Neuronal stem cell (in vitro differentiated cells): Measurements from ENCODE around the gene KLHL2.

Experiments
- DNase-seq: peaks from one replicate; pipeline ENCODE4 v3.0.0-alpha.2; 2013; ENCODE audit warnings: low spot score
- H2AFZ ChIP-seq: one replicate; pipeline ENCODE4 v1.6.1; 2013; ENCODE audit warnings: mild to moderate bottlenecking, low read length, inconsistent platforms
- H2AK5ac ChIP-seq: 2 replicates; pipeline ENCODE4 v1.6.1; 2013; ENCODE audit warnings: low read depth, mild to moderate bottlenecking, inconsistent platforms, low read length, moderate library complexity, mixed read lengths
- H2BK120ac ChIP-seq: 2 replicates; pipeline ENCODE4 v1.6.1; 2013; ENCODE audit warnings: low read depth, mild to moderate bottlenecking, inconsistent platforms, low read length, moderate library complexity, mixed read lengths
- H2BK12ac ChIP-seq: one replicate; pipeline ENCODE4 v1.6.1; 2013; ENCODE audit warnings: low read length, inconsistent platforms
- H2BK15ac ChIP-seq: 2 replicates; pipeline ENCODE4 v1.6.1; 2013; ENCODE audit warnings: mild to moderate bottlenecking, low read length, inconsistent platforms, mixed read lengths
- H2BK5ac ChIP-seq: one replicate; pipeline ENCODE4 v1.6.1; 2013; ENCODE audit warnings: inconsistent platforms, mild to moderate bottlenecking, low read length, moderate library complexity
- H3K14ac ChIP-seq: one replicate; pipeline ENCODE4 v1.6.1; 2013; ENCODE audit warnings: low read length, inconsistent platforms
- H3K18ac ChIP-seq: 2 replicates; pipeline ENCODE4 v1.6.1; 2013; ENCODE audit warnings: low read length, inconsistent platforms
- H3K23ac ChIP-seq: 2 replicates; pipeline ENCODE4 v1.6.1; 2013; ENCODE audit warnings: low read depth, mild to moderate bottlenecking, mixed read lengths, low read length, inconsistent platforms; ENCODE audit not compliant: poor library complexity
- H3K27ac ChIP-seq: replicated peaks from 3 replicates; pipeline ENCODE4 v1.5.1; 2013; ENCODE audit warnings: low read length, inconsistent platforms
- H3K27me3 ChIP-seq, 3 experiments: 2 replicates each; pipeline ENCODE4 v1.6.1; 2013; ENCODE audit warnings: low read length in 3 of 3, mild to moderate bottlenecking in 2 of 3, inconsistent platforms in 1 of 3, low read depth in 1 of 3, mixed read lengths in 1 of 3, moderate library complexity in 1 of 3; ENCODE audit not compliant: control insufficient read depth in 3 of 3, insufficient read depth in 3 of 3
- H3K36me3 ChIP-seq, 2 donors: replicated peaks in 1 of 2; 2 replicates each; pipeline ENCODE4 v1.6.1; 2013; ENCODE audit warnings: low read length in 2 of 2; ENCODE audit not compliant: control insufficient read depth in 2 of 2, insufficient read depth in 2 of 2
- H3K4ac ChIP-seq: 2 replicates; pipeline ENCODE4 v1.6.1; 2013; ENCODE audit warnings: inconsistent platforms, mild to moderate bottlenecking, low read length, moderate library complexity
- H3K4me1 ChIP-seq, 2 donors: 1 replicate in 1 of 2; 2 replicates in 1 of 2; pipeline ENCODE4 v1.6.1; 2013; ENCODE audit warnings: low read length in 2 of 2, low read depth in 1 of 2; ENCODE audit not compliant: control insufficient read depth in 2 of 2, insufficient read depth in 1 of 2
- H3K4me2 ChIP-seq: one replicate; pipeline ENCODE4 v1.6.1; 2013; ENCODE audit warnings: mild to moderate bottlenecking, low read length, inconsistent platforms; ENCODE audit not compliant: insufficient read depth, poor library complexity, severe bottlenecking
- H3K4me3 ChIP-seq, 2 donors: 2 replicates each; pipeline ENCODE4 v1.5.1; 2013; ENCODE audit warnings: low read length in 2 of 2, mild to moderate bottlenecking in 2 of 2, inconsistent platforms in 1 of 2, moderate library complexity in 1 of 2
- H3K79me1 ChIP-seq: one replicate; pipeline ENCODE4 v1.6.1; 2013; ENCODE audit warnings: low read depth, mild to moderate bottlenecking, inconsistent platforms, low read length, moderate library complexity
- H3K9ac ChIP-seq: one replicate; pipeline ENCODE4 v1.6.1; 2013; ENCODE audit warnings: mild to moderate bottlenecking, low read depth, low read length, inconsistent platforms; ENCODE audit not compliant: poor library complexity
- H3K9me3 ChIP-seq, 2 donors: replicated peaks in 1 of 2; 2 replicates each; pipeline versions ENCODE3 to v1.6.1; 2013; ENCODE audit warnings: low read length in 2 of 2, mild to moderate bottlenecking in 2 of 2, inconsistent platforms in 1 of 2, low read depth in 1 of 2, mixed read lengths in 1 of 2, moderate library complexity in 1 of 2; ENCODE audit not compliant: control insufficient read depth in 2 of 2, insufficient read depth in 1 of 2
- H4K8ac ChIP-seq: one replicate; pipeline ENCODE4 v1.6.1; 2013; ENCODE audit warnings: low read depth, mild to moderate bottlenecking, inconsistent platforms, low read length, moderate library complexity
- H4K91ac ChIP-seq: one replicate; pipeline ENCODE4 v1.6.1; 2013; ENCODE audit warnings: low read length, low read depth, mild to moderate bottlenecking, inconsistent platforms; ENCODE audit not compliant: poor library complexity
- WGBS, 2 donors: extraction: QIAGEN DNeasy Blood & Tissue Kit; methylation state at CpG; one replicate each; pipeline ENCODE4 v1.1.7; 2013; ENCODE audit warnings: missing lambda C conversion rate in 2 of 2, mixed read lengths in 1 of 2; ENCODE audit not compliant: insufficient read length in 2 of 2, insufficient replicate concordance in 1 of 2; ENCODE audit errors: extremely low coverage in 2 of 2; 5-methylcytosine and 5-hydroxymethylcytosine counted together

Gene KLHL2

DNA sequence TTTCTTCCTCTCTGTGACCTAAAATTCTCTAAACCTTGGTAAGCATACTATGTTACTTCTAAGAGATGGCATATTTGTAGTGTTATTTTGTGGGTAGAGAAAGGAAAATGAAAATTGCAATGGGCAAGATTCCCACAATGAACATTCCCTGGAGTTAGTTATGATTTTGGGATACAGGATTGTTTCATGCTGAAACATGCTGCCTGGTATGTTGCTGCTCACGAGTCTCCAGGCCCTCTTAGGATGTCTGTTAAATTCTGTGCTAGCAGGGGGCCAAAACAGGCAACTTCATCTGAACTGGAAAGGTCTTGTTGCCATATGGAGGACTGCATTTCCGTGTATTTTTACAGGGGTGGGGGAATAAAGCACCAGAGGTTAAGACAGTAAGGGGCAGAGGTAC lies 101.2 kb downstream of the KLHL2 start:
- no peak overlapping the region for H2BK15ac ChIP-seq
- DNase-seq: no peak
- no peak overlapping the region for H2AFZ ChIP-seq
- H3K23ac ChIP-seq: no peak overlapping the region
- H3K9me3 ChIP-seq: peaks cover 0 to 10% of the 10 kb centered on the region in 2 donors
- no peaks in the 10 kb centered on the region for H3K79me1 ChIP-seq
- H2AK5ac ChIP-seq: no peak overlapping the region
- no peak overlapping the region for H3K18ac ChIP-seq
- no peaks in the 10 kb centered on the region for H3K4me1 ChIP-seq
- H3K4me3 ChIP-seq: no peak overlapping the region
- H3K9ac ChIP-seq: no peak overlapping the region
- no peak overlapping the region for H3K4me2 ChIP-seq
- no peak overlapping the region for H4K8ac ChIP-seq
- no peak overlapping the region for H3K4ac ChIP-seq
- no peak overlapping the region for H2BK12ac ChIP-seq
- H3K14ac ChIP-seq: no peak overlapping the region
- no peak overlapping the region for H2BK5ac ChIP-seq
- no CpG with 5 or more reads among the region's 2 CpGs for WGBS, 2 donors
- no peak overlapping the region for H2BK120ac ChIP-seq
- peaks cover 3 to 28% of the 10 kb centered on the region in 2 donors for H3K36me3 ChIP-seq
- H3K27me3 ChIP-seq: no peaks in the 10 kb centered on the region
- H4K91ac ChIP-seq: no peak overlapping the region
- no peak overlapping the region for H3K27ac ChIP-seq

GRCh38 chr4:165309456-165309855 lies 102.1 kb downstream of the KLHL2 start:
- H3K27me3 ChIP-seq: no peaks in the 10 kb centered on the region
- H2BK15ac ChIP-seq: no peak overlapping the region
- H2AK5ac ChIP-seq: no peak overlapping the region
- no peaks in the 10 kb centered on the region for H3K4me1 ChIP-seq
- H3K18ac ChIP-seq: no peak overlapping the region
- H3K4me3 ChIP-seq: no peak overlapping the region
- no peak overlapping the region for H3K4ac ChIP-seq
- no peaks in the 10 kb centered on the region for H3K79me1 ChIP-seq
- H2AFZ ChIP-seq: no peak overlapping the region
- no peak for DNase-seq
- no peak overlapping the region for H3K23ac ChIP-seq
- no peak overlapping the region for H2BK5ac ChIP-seq
- H3K14ac ChIP-seq: no peak overlapping the region
- no peak overlapping the region for H4K91ac ChIP-seq
- H3K4me2 ChIP-seq: no peak overlapping the region
- no peak overlapping the region for H4K8ac ChIP-seq
- H2BK12ac ChIP-seq: no peak overlapping the region
- H3K27ac ChIP-seq: no peak overlapping the region
- peaks cover 3 to 36% of the 10 kb centered on the region in 2 donors for H3K36me3 ChIP-seq
- no peak overlapping the region for H3K9ac ChIP-seq
- no CpG with 5 or more reads among the region's 4 CpGs for WGBS, 2 donors
- H3K9me3 ChIP-seq: peaks cover 0 to 10% of the 10 kb centered on the region in 2 donors
- no peak overlapping the region for H2BK120ac ChIP-seq

DNA sequence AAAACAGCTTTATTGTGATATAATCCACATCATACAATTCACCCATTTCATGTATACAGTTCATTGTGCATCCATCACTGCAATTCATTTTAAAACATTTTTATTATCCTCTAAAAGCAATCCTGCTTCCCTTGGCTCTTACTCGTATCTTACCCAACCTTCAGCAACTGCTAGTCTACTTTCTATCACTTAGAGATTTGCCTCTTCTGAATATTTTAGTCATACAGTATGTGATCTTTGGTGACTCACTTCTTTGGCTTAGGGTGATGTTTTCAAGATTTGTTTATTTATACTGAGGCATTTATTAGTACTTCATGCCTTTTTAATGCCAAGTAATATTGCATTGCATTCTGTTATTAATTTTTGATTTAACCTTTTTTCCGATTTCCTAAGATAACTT lies 105.1 kb downstream of the KLHL2 start:
- no peak overlapping the region for H3K4ac ChIP-seq
- peaks cover 3 to 56% of the 10 kb centered on the region in 2 donors for H3K36me3 ChIP-seq
- WGBS, 2 donors: no CpG with 5 or more reads among the region's 2 CpGs
- no peak overlapping the region for H2AK5ac ChIP-seq
- H3K4me2 ChIP-seq: no peak overlapping the region
- no peaks in the 10 kb centered on the region for H3K27me3 ChIP-seq
- no peak overlapping the region for H3K23ac ChIP-seq
- no peak overlapping the region for H2BK15ac ChIP-seq
- no peaks in the 10 kb centered on the region for H3K4me1 ChIP-seq
- H3K79me1 ChIP-seq: no peaks in the 10 kb centered on the region
- no peak overlapping the region for H3K18ac ChIP-seq
- no peak for DNase-seq
- no peak overlapping the region for H2AFZ ChIP-seq
- no peak overlapping the region for H4K91ac ChIP-seq
- H2BK5ac ChIP-seq: no peak overlapping the region
- no peak overlapping the region for H4K8ac ChIP-seq
- no peak overlapping the region for H2BK12ac ChIP-seq
- H3K9ac ChIP-seq: no peak overlapping the region
- no peak overlapping the region for H2BK120ac ChIP-seq
- H3K14ac ChIP-seq: no peak overlapping the region
- no peak overlapping the region for H3K4me3 ChIP-seq
- H3K27ac ChIP-seq: no peak overlapping the region
- peaks cover 0 to 10% of the 10 kb centered on the region in 2 donors for H3K9me3 ChIP-seq

DNA sequence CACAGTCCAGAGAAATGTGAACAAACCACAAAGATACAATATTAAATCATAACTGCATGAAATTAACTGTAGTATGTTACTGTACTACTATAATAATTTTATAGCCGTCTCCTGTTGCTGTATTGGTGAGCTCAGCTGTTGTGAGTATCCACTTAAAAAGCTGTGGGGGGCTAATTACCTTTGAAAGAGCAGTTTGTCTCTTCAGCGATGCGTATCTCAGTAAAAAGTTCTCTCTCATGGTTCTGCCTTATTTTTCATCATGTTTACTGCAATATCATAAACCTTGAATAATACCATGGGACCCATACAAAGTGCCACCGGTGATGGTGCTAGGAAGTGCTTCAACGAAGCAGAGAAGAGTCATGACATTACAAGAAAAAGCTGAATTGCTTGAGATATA lies 111.7 kb downstream of the KLHL2 start:
- Histone ChIP-seq H3K4me1 (no peaks in the 10 kb centered on the region), H4K91ac (no peak overlapping the region), H2BK15ac (no peak overlapping the region), H2BK12ac (no peak overlapping the region), H2BK120ac (no peak overlapping the region), H3K4ac (no peak overlapping the region), H3K18ac (no peak overlapping the region), H3K27me3 (no peaks in the 10 kb centered on the region), H3K9me3 (no peaks in the 10 kb centered on the region), H3K36me3 (peaks cover 0 to 49% of the 10 kb centered on the region in 2 donors), H3K14ac (no peak overlapping the region), H3K4me3 (no peak overlapping the region), H2AFZ (no peak overlapping the region), H3K23ac (no peak overlapping the region), H3K4me2 (no peak overlapping the region), H4K8ac (no peak overlapping the region), H3K79me1 (no peaks in the 10 kb centered on the region), H2AK5ac (no peak overlapping the region), H3K27ac (no peak overlapping the region), H3K9ac (no peak overlapping the region), H2BK5ac (no peak overlapping the region)
- WGBS, 2 donors: no CpG with 5 or more reads among the region's 5 CpGs
- no peak for DNase-seq
